OCI-LY7 (cell line): ENCODE results near the gene CMSS1. TPM values are rescaled to one million over a fixed set of nuclear protein-coding genes. Genes with fewer than 3 reads are reported as not detected.

Experiments
- BruUV-seq: library from RNA; stranded (reverse); fragments of 400-500 nt; replicated peaks from 2 replicates; lab custom pipeline; 2021; lab: Mats Ljungman, UMichigan
- CTCF ChIA-PET: fragments of 300-600 bp; sonication (Branson Sonifier 250); formaldehyde crosslinking; loops from one replicate; lab custom pipeline; 2022; ENCODE audit warnings: antibody characterized with exemption; ENCODE audit not compliant: unreplicated experiment; lab: Charles Lee
- POLR2A ChIA-PET: fragments of 300-600 bp; sonication (Branson Sonifier 250); formaldehyde crosslinking; loops from one replicate; lab custom pipeline; 2022; ENCODE audit warnings: antibody characterized with exemption; lab: Charles Lee
- DNase-seq: peaks from one replicate; pipeline ENCODE4 v3.0.0-alpha.2; 2015; ENCODE audit warnings: low spot score
- H2AFZ ChIP-seq: fragments of 200-600 bp; sonication (generic), shearing (Covaris generic); 2 replicates; pipeline ENCODE4 v1.6.1; 2014; ENCODE audit warnings: mild to moderate bottlenecking, antibody characterized with exemption, low read length, moderate library complexity
- H3K27ac ChIP-seq: fragments of 200-600 bp; sonication (generic); 2 replicates; pipeline ENCODE4 v1.5.1; 2014; ENCODE audit warnings: mixed run types, low read depth, mild to moderate bottlenecking, moderate library complexity, low read length, inconsistent platforms; ENCODE audit not compliant: poor library complexity, severe bottlenecking
- H3K36me3 ChIP-seq: fragments of 200-600 bp; sonication (generic); 2 replicates; pipeline ENCODE4 v1.6.1; 2014; ENCODE audit warnings: mild to moderate bottlenecking, antibody characterized with exemption, low read length, moderate library complexity, mixed read lengths; ENCODE audit not compliant: insufficient read depth
- H3K4me1 ChIP-seq: fragments of 200-600 bp; sonication (generic); 2 replicates; pipeline ENCODE4 v1.5.1; 2014; ENCODE audit warnings: mild to moderate bottlenecking, low read length; ENCODE audit not compliant: insufficient read depth, poor library complexity, severe bottlenecking
- H3K4me2 ChIP-seq: fragments of 200-600 bp; sonication (generic); 2 replicates; pipeline ENCODE4 v1.6.1; 2014; ENCODE audit warnings: mild to moderate bottlenecking, low read length
- H3K4me3 ChIP-seq: fragments of 200-600 bp; sonication (generic); 2 replicates; pipeline ENCODE4 v1.5.1; 2014; ENCODE audit warnings: mild to moderate bottlenecking, low read depth, low read length; ENCODE audit not compliant: poor library complexity, severe bottlenecking
- H3K79me2 ChIP-seq: fragments of 200-600 bp; sonication (generic); 2 replicates; pipeline ENCODE4 v1.6.1; 2016; ENCODE audit warnings: low read depth, mild to moderate bottlenecking, low read length, moderate library complexity, mixed read lengths; ENCODE audit not compliant: insufficient read depth
- H3K9me2 ChIP-seq: fragments of 200-600 bp; sonication (generic); 2 replicates; pipeline ENCODE4 v1.6.1; 2016; ENCODE audit warnings: mild to moderate bottlenecking, low read length, mixed read lengths; ENCODE audit not compliant: insufficient read depth
- H3K9me3 ChIP-seq: fragments of 200-600 bp; sonication (generic); 2 replicates; pipeline ENCODE4 v1.6.1; 2014; ENCODE audit warnings: mild to moderate bottlenecking, mixed run types, low read length, mixed read lengths
- H4K20me1 ChIP-seq: fragments of 200-600 bp; sonication (generic); 2 replicates; pipeline ENCODE4 v1.6.1; 2014; ENCODE audit warnings: mild to moderate bottlenecking, antibody characterized with exemption, low read length, moderate library complexity, mixed read lengths; ENCODE audit not compliant: insufficient read depth
- EZH2phosphoT487 ChIP-seq: fragments of 200-600 bp; sonication (generic); IDR thresholded peaks from 2 replicates; pipeline ENCODE4 v1.6.1; 2018; ENCODE audit warnings: low read depth, borderline replicate concordance, mild to moderate bottlenecking, mixed run types, antibody characterized with exemption, low read length, moderate library complexity, mixed read lengths
- intact Hi-C: fragments of 100-400 bp; cut with micrococcal nuclease; formaldehyde crosslinking; loops from one replicate; pipeline ENCODE4 v1.10.0; 2022; ENCODE audit not compliant: unreplicated experiment
- total RNA-seq, 2 experiments: library from RNA; depleted of rRNA in 1 of 2; stranded (reverse); fragments of >200 nt in 1 of 2; shearing (Covaris generic) in 1 of 2; gene quantifications; 2 replicates each; pipeline ENCODE4 v1.2.3, GENCODE V29; 2014 to 2022
- TF ChIP-seq, protein P1 (sequence below): fragments of 200-600 bp; sonication (generic); conservative IDR thresholded peaks from 2 replicates; pipeline ENCODE4 v1.5.1; 2014; ENCODE audit warnings: mild to moderate bottlenecking, antibody characterized with exemption, low read length, moderate library complexity, mixed read lengths

CMSS1 gene
- total RNA-seq, 2 experiments from 2014 or later = 25.7 to 46.6 TPM

- Histone ChIP-seq H3K4me3 (no peak overlapping the region), H3K79me2 (0 out of 2 replicates have a peak, but pooled peaks cover 5% of the 10 kb centered on the region), H2AFZ (no peak overlapping the region), H4K20me1 (peaks cover 37% of the 10 kb centered on the region), H3K36me3 (no peaks in the 10 kb centered on the region), H3K9me3 (no peaks in the 10 kb centered on the region), H3K4me2 (no peak overlapping the region), H3K4me1 (no peaks in the 10 kb centered on the region), H3K27ac (no peak overlapping the region), H3K9me2 (no peaks in the 10 kb centered on the region)
- ChIA-PET POLR2A (no interaction called here), CTCF (no interaction called here)
- TF ChIP-seq EZH2phosphoT487 = no peak
- TF ChIP-seq, protein P1, sequence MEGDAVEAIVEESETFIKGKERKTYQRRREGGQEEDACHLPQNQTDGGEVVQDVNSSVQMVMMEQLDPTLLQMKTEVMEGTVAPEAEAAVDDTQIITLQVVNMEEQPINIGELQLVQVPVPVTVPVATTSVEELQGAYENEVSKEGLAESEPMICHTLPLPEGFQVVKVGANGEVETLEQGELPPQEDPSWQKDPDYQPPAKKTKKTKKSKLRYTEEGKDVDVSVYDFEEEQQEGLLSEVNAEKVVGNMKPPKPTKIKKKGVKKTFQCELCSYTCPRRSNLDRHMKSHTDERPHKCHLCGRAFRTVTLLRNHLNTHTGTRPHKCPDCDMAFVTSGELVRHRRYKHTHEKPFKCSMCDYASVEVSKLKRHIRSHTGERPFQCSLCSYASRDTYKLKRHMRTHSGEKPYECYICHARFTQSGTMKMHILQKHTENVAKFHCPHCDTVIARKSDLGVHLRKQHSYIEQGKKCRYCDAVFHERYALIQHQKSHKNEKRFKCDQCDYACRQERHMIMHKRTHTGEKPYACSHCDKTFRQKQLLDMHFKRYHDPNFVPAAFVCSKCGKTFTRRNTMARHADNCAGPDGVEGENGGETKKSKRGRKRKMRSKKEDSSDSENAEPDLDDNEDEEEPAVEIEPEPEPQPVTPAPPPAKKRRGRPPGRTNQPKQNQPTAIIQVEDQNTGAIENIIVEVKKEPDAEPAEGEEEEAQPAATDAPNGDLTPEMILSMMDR = peak; percentile 78
- no TSS peak for BruUV-seq
- intact Hi-C loops = no loop called here
- peak; percentile 10 for DNase-seq
These were observed 25.3 kb downstream of the CMSS1 start for GRCh38 chr3:99842826-99843589.

- BruUV-seq = no TSS peak
These were observed 26.1 kb downstream of the CMSS1 start for GRCh38 chr3:99843590-99844258.

More at GRCh38 chr3:99843590-99844258, 26.1 kb downstream of the CMSS1 start:
- H4K20me1 ChIP-seq = peaks cover 37% of the 10 kb centered on the region
- DNase-seq = no peak
- H3K27ac ChIP-seq = no peak overlapping the region
- POLR2A ChIA-PET = interaction anchor here (0.7 kb wide), 1 partner anchor 85 kb away, joined by 4 read pairs; no protein-coding TSS in a partner anchor
- CTCF ChIA-PET = no interaction called here
- H3K79me2 ChIP-seq = 0 out of 2 replicates have a peak, but pooled peaks cover 5% of the 10 kb centered on the region
- H3K4me2 ChIP-seq = no peak overlapping the region
- H3K4me3 ChIP-seq = no peak overlapping the region
- intact Hi-C loops = no loop called here
- H3K36me3 ChIP-seq = no peaks in the 10 kb centered on the region
- TF ChIP-seq EZH2phosphoT487 = no peak
- TF ChIP-seq, protein P1 = peak; percentile 41; the same call in 1 of the 2 replicates
- no peaks in the 10 kb centered on the region for H3K9me2 ChIP-seq
- no peak overlapping the region for H2AFZ ChIP-seq
- no peaks in the 10 kb centered on the region for H3K4me1 ChIP-seq
- no peaks in the 10 kb centered on the region for H3K9me3 ChIP-seq
